ENCODE data around the gene FXYD1. TPM values are rescaled to one million over a fixed set of nuclear protein-coding genes. Genes with fewer than 3 reads are reported as not detected.

FXYD1 gene
- total and polyA plus RNA-seq, 3 donors from 2014 or later: 2.3 to 48.5 (median 11.1) TPM

DNA sequence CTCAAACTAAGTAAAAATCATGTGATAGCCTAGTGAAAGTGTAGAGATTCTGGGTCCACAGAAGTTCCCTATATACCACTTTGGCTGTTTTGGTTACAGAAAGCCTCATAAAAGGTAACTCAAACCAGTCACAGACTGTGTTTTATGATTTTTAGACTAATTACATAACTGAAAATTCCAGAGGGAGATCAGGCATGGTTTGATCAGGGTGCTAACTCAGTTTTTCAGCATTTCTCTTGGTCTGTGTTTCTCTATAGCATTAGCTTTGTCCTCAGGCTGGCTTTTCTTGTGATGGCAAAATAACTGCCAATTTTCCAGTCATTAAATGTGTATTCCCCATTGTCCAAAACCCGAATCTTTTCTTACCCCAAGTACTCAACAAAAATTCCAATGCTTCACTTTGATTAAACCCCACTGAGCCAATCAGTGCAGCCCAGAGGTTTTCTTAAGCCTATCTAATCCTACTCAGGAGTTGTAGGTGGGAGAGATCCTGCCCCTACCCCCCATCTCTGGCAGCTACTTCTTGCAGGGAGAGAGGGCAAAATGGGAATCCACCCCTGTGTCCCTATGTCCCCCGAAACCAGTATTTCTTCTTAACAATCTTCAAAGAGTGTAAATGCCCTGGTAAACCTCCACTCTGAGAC, 31.6 kb upstream of the FXYD1 start:
- Histone ChIP-seq H3K27me3 (no peaks in the 10 kb centered on the region), H3K9me3 (no peaks in the 10 kb centered on the region), H3K36me3 (ENCODE audit: low read depth, missing control alignments) (no peaks in the 10 kb centered on the region), H3K27ac (no peak overlapping the region), H3K4me1 (no peaks in the 10 kb centered on the region), H3K4me3 (no peak overlapping the region)
- intact Hi-C loops (cut with DNase I; ENCODE audit: low total_unique reads): no loop called here
- TF ChIP-seq CTCF (IDR thresholded peaks at IDR 0.05) (no peak), POLR2A (IDR thresholded peaks at IDR 0.05) (no peak)
- WGBS, 2 donors: 49 to 91% methylated on average over 1 to 2 of the region's 2 CpGs
- DNase-seq: no peak

DNA sequence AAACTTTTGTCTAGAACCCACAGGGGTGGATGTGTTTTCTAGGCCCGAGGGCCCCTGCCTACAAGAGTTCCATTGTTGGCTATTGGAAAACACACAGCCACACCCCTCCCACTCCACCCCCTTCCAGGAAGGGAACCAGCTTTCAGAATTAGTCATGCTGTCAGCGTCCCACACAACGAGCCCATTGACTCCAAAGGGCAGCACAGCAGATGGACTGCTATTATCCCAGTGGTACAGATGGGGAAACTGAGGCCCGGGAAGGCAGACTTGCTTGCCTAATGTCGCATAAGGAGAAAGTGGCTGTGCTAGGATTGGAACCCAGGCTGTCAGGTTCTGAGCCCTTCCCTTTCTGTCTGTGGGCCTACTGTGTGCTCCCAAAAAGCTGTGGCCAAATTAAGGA, 31.1 kb upstream of the FXYD1 start:
- no peak for DNase-seq
- WGBS, 2 donors: 37 to 60% methylated on average over 5 of the region's 5 CpGs
- no peak overlapping the region for H3K27ac ChIP-seq
- H3K9me3 ChIP-seq: no peaks in the 10 kb centered on the region
- no peaks in the 10 kb centered on the region for H3K27me3 ChIP-seq
- intact Hi-C loops (cut with DNase I; ENCODE audit: low total_unique reads): no loop called here
- TF ChIP-seq POLR2A (IDR thresholded peaks at IDR 0.05) (no peak), CTCF (IDR thresholded peaks at IDR 0.05) (no peak)
- no peaks in the 10 kb centered on the region for H3K4me1 ChIP-seq
- H3K4me3 ChIP-seq: no peak overlapping the region
- no peaks in the 10 kb centered on the region for H3K36me3 ChIP-seq (ENCODE audit: low read depth, missing control alignments)

- DNase-seq: no peak
- Histone ChIP-seq H3K36me3 (ENCODE audit: low read depth, missing control alignments) (no peaks in the 10 kb centered on the region), H3K4me1 (no peaks in the 10 kb centered on the region), H3K27ac (no peak overlapping the region), H3K9me3 (no peaks in the 10 kb centered on the region), H3K4me3 (no peak overlapping the region), H3K27me3 (no peaks in the 10 kb centered on the region)
- WGBS, 2 donors: 84 to 87% methylated on average over 11 of the region's 11 CpGs
- intact Hi-C loops (cut with DNase I; ENCODE audit: low total_unique reads): no loop called here
- TF ChIP-seq POLR2A (IDR thresholded peaks at IDR 0.05): no peak
- no peak for TF ChIP-seq CTCF (IDR thresholded peaks at IDR 0.05)
These were observed 29.9 kb upstream of the FXYD1 start for GRCh38 chr19:35108730-35109129.

DNA sequence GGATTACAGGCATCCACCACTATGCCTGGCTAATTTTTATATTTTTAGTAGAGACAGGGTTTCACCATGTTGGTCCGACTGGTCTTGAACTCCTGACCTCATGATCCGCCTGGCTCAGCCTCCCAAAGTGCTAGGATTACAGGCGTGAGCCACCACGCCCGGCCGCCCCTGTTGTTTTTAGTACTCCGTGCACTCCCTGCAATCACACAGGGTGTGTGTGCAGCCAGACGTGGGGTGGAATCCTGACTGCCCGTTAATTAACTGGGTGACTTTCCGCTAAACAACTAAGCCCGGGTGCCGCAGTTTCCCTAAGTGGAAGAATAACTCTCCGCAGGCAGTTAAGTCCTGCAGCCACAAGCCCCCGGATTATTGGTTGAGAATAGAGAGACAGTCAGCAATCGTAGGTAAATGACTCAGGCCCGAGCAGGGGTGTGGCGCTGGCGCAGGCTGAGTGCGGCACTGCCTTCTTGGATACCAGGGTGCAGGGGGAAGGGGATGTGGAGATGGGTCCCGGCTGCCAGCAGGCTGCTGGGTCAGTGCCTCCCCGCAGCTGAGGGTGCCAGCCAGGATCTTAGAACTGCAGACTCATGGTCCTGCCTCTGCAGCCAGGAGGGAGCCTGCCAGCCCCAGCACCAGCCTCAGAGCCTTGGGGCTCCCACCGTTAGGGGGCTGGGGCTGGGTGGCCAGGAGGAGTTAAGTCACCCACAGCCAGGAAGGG, 29.1 kb upstream of the FXYD1 start:
- H3K9me3 ChIP-seq: no peaks in the 10 kb centered on the region
- H3K4me3 ChIP-seq: no peak overlapping the region
- WGBS, 2 donors: 80 to 82% methylated on average over 14 to 22 of the region's 22 CpGs
- no peak for DNase-seq
- H3K4me1 ChIP-seq: no peaks in the 10 kb centered on the region
- no peaks in the 10 kb centered on the region for H3K27me3 ChIP-seq
- no peak overlapping the region for H3K27ac ChIP-seq
- H3K36me3 ChIP-seq (ENCODE audit: low read depth, missing control alignments): no peaks in the 10 kb centered on the region
- intact Hi-C loops (cut with DNase I; ENCODE audit: low total_unique reads): no loop called here
- TF ChIP-seq CTCF (IDR thresholded peaks at IDR 0.05): no peak
- no peak for TF ChIP-seq POLR2A (IDR thresholded peaks at IDR 0.05)

- 63 to 72% methylated on average over 6 to 9 of the region's 9 CpGs for WGBS, 2 donors
- Histone ChIP-seq H3K9me3 (no peaks in the 10 kb centered on the region), H3K27ac (no peak overlapping the region), H3K27me3 (no peaks in the 10 kb centered on the region), H3K4me3 (no peak overlapping the region), H3K36me3 (ENCODE audit: low read depth, missing control alignments) (no peaks in the 10 kb centered on the region), H3K4me1 (no peaks in the 10 kb centered on the region)
- intact Hi-C loops (cut with DNase I; ENCODE audit: low total_unique reads): no loop called here
- DNase-seq: no peak
- no peak for TF ChIP-seq POLR2A (IDR thresholded peaks at IDR 0.05)
- no peak for TF ChIP-seq CTCF (IDR thresholded peaks at IDR 0.05)
These were observed 27.6 kb upstream of the FXYD1 start for GRCh38 chr19:35110974-35111373.

All from testis (tissue), 3 donors.